Thoracic aorta (tissue), 2 donors: ENCODE data around the gene HLF. TPM values are rescaled to one million over a fixed set of nuclear protein-coding genes. Genes with fewer than 3 reads are reported as not detected.

Experiments used
- ATAC-seq: fragments of 150-250 bp; one replicate; pipeline ENCODE4 v1.8.0; 2017; ENCODE audit warnings: low read depth; ENCODE audit not compliant: insufficient number of reproducible peaks, low FRiP score
- DNase-seq: peaks from one replicate; pipeline ENCODE4 v3.0.0-alpha.2; 2020; ENCODE audit warnings: low spot score
- H3K27ac ChIP-seq, 2 donors: fragments of 200-600 bp; sonication (generic); 1 replicate in 1 of 2; 2 replicates in 1 of 2; pipeline ENCODE4 v1.5.1; 2016; ENCODE audit warnings: mild to moderate bottlenecking in 2 of 2, moderate library complexity in 2 of 2
- H3K27me3 ChIP-seq: fragments of 200-600 bp; sonication (generic); replicated peaks from 2 replicates; pipeline ENCODE4 v1.6.0; 2016; ENCODE audit warnings: mild to moderate bottlenecking; ENCODE audit not compliant: insufficient read depth
- H3K36me3 ChIP-seq: fragments of 200-600 bp; sonication (generic); one replicate; pipeline ENCODE4 v1.5.1; 2016
- H3K4me1 ChIP-seq, 2 donors: fragments of 200-600 bp; sonication (generic); 1 replicate in 1 of 2; 2 replicates in 1 of 2; pipeline versions ENCODE4 v1.5.1 to v1.6.0; 2016; ENCODE audit warnings: low read depth in 2 of 2, mild to moderate bottlenecking in 1 of 2; ENCODE audit not compliant: control insufficient read depth in 1 of 2
- H3K4me3 ChIP-seq: fragments of 200-600 bp; sonication (generic); 2 replicates; pipeline ENCODE4 v1.5.1; 2016; ENCODE audit warnings: mild to moderate bottlenecking
- H3K9me3 ChIP-seq: fragments of 200-600 bp; sonication (generic); 2 replicates; pipeline ENCODE4 v1.5.1; 2016
- CTCF ChIP-seq: fragments of 200-600 bp; sonication (generic); IDR thresholded peaks from one replicate; pipeline ENCODE4 v1.5.1; 2019; ENCODE audit warnings: antibody characterized with exemption
- total RNA-seq, 2 donors: library from RNA; depleted of rRNA; stranded (reverse); fragments of >200 nt; gene quantifications; one replicate each; pipeline versions ENCODE4 v1.1.0 to v1.2.3, GENCODE V29; 2016

The HLF gene
- total RNA-seq, 2 donors from 2014 or later, result 10.2 to 12.5 TPM

DNA sequence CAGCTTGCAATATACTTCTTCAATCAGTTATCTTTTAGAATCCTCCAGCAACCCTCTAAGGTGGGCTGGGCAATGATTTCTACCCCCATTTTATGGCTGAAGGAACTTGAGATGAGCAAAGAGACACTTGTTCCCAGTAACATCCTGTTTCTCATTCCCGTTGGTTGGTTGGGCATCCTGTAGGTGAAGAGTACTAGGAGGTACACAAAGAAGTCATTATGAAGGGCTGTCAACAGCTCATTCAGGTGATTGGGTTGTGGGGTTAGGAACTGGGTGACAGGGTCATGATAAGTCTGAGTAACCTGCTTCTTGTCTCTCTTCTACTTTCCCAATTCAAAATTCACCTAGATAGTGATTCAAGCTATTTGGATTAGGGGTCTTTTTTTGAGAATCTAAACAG lies 80.4 kb downstream of the HLF start:
- no peaks in the 10 kb centered on the region for H3K9me3 ChIP-seq
- ATAC-seq (no peak), DNase-seq (no peak)
- H3K4me1 ChIP-seq, result no peaks in the 10 kb centered on the region
- no peaks in the 10 kb centered on the region for H3K36me3 ChIP-seq
- TF ChIP-seq CTCF, result no peak
- H3K27me3 ChIP-seq, result no peaks in the 10 kb centered on the region
- no peak overlapping the region for H3K27ac ChIP-seq
- H3K4me3 ChIP-seq, result no peak overlapping the region

DNA sequence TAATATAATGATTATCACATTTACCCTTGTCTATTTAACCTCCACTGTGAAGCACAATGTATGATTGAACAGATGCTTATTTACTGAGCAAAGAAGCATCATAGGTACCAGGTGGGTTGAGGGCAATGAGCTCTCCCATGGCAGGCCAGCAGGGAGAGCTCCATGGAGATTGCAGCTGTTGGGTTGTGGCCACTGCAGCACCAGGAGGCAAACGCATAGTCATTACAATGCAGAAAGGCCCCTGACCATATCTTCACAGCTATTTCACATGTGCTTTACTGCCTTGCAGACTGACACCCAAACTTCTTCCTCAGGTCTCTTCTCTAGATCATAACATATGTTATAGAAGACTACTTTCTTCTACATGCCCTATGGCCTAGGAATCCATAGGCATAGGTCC lies 81.9 kb downstream of the HLF start:
- H3K4me3 ChIP-seq, result no peak overlapping the region
- no peaks in the 10 kb centered on the region for H3K4me1 ChIP-seq
- ATAC-seq (no peak), DNase-seq (no peak)
- no peak overlapping the region for H3K27ac ChIP-seq
- no peaks in the 10 kb centered on the region for H3K9me3 ChIP-seq
- no peak for TF ChIP-seq CTCF
- no peaks in the 10 kb centered on the region for H3K27me3 ChIP-seq
- no peaks in the 10 kb centered on the region for H3K36me3 ChIP-seq

DNA sequence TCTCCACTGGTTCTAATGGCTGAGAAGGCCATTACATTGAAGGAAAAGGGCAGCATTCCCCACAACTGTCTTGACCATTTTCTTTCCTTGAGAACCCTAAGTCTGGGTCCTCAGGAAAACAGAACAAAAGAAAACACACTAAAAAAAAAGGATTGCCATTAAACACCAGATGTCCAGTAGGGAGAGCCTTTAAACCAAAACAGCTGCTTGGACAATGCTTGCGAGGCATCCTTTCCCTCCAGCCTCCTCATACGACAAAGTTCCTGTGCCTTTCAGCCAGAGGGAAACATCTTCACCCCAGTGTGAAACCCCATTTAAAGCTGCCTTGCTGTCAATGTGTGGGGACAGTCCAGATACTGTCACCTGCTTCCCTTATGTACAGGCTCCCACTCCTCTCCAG lies 82.6 kb downstream of the HLF start:
- Histone ChIP-seq H3K27ac (no peak overlapping the region), H3K4me3 (no peak overlapping the region), H3K4me1 (no peaks in the 10 kb centered on the region), H3K27me3 (no peaks in the 10 kb centered on the region), H3K36me3 (no peaks in the 10 kb centered on the region), H3K9me3 (no peaks in the 10 kb centered on the region)
- no peak for DNase-seq
- no peak for TF ChIP-seq CTCF
- ATAC-seq, result no peak

GRCh38 chr17:55348749-55349354 lies 84.1 kb downstream of the HLF start:
- Histone ChIP-seq H3K27me3 (no peaks in the 10 kb centered on the region), H3K4me3 (no peak overlapping the region), H3K36me3 (no peaks in the 10 kb centered on the region), H3K27ac (no peak overlapping the region), H3K9me3 (no peaks in the 10 kb centered on the region), H3K4me1 (no peaks in the 10 kb centered on the region)
- ATAC-seq, result no peak
- peak; percentile 82 for TF ChIP-seq CTCF
- no peak for DNase-seq

- Histone ChIP-seq H3K36me3 (no peaks in the 10 kb centered on the region), H3K9me3 (no peaks in the 10 kb centered on the region), H3K27me3 (no peaks in the 10 kb centered on the region), H3K27ac (no peak overlapping the region), H3K4me3 (no peak overlapping the region), H3K4me1 (no peaks in the 10 kb centered on the region)
- TF ChIP-seq CTCF, result no peak
- ATAC-seq (no peak), DNase-seq (no peak)
These were observed 86.1 kb downstream of the HLF start for GRCh38 chr17:55350825-55351205.
